ENCODE measurements around the gene MS4A6E. TPM values are rescaled to one million over a fixed set of nuclear protein-coding genes. Genes with fewer than 3 reads are reported as not detected.

MS4A6E gene
- total RNA-seq, 1 donor from 2014 or later: not detected

DNA sequence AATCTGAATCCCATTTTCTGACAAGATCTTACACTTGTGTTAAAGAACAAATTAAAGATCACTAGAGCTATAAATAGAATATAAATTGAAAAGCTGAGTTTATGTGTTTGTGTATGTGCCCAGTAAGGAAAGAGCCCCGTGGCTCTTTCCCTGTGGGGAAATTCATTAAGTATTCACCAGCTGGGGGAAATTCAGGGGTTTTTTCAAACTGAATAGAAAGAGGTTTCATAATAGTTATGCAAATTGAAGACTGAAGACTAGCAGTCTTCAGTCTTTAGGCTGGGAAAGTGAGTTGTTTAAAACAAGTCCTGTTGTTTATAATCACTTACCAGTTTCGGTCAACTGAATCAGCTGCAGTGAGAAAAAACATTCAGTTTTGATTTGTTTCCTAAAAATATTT, 40.0 kb downstream of the MS4A6E start:
- TF ChIP-seq, protein P1, sequence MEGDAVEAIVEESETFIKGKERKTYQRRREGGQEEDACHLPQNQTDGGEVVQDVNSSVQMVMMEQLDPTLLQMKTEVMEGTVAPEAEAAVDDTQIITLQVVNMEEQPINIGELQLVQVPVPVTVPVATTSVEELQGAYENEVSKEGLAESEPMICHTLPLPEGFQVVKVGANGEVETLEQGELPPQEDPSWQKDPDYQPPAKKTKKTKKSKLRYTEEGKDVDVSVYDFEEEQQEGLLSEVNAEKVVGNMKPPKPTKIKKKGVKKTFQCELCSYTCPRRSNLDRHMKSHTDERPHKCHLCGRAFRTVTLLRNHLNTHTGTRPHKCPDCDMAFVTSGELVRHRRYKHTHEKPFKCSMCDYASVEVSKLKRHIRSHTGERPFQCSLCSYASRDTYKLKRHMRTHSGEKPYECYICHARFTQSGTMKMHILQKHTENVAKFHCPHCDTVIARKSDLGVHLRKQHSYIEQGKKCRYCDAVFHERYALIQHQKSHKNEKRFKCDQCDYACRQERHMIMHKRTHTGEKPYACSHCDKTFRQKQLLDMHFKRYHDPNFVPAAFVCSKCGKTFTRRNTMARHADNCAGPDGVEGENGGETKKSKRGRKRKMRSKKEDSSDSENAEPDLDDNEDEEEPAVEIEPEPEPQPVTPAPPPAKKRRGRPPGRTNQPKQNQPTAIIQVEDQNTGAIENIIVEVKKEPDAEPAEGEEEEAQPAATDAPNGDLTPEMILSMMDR (IDR thresholded peaks at IDR 0.05; ENCODE audit: insufficient read depth, low read length, poor library complexity, severe bottlenecking): no peak
- DNase-seq (ENCODE audit: low read depth): no peak
- H3K4me3 ChIP-seq (ENCODE audit: low read depth, low read length): no peak overlapping the region
- peaks cover 6% of the 10 kb centered on the region for H3K27me3 ChIP-seq (ENCODE audit: control insufficient read depth, insufficient read depth, low read length)
- no peaks in the 10 kb centered on the region for H3K36me3 ChIP-seq (ENCODE audit: control insufficient read depth, insufficient read depth, low read length)

DNA sequence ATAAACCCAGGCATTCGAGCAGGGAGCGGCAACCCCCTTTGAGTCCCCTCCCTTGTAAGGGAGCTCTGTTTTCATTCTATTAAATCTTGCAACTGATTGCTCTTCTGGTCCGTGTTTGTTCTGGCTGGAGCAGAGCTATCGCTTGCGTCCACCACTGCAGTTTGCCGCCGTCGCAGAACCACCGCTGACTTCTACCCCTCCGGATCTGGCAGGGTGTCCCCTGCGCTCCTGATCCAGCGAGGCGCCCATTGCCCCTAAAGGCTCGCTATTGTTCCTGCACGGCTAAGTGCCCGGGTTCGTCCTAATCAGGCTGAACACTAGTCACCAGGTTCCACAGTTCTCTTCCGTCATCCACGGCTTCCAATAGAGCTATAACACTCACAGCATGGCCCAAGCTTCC, 40.8 kb downstream of the MS4A6E start:
- TF ChIP-seq, protein P1 (IDR thresholded peaks at IDR 0.05; ENCODE audit: insufficient read depth, low read length, poor library complexity, severe bottlenecking): no peak
- no peak for DNase-seq (ENCODE audit: low read depth)
- H3K4me3 ChIP-seq (ENCODE audit: low read depth, low read length): no peak overlapping the region
- H3K27me3 ChIP-seq (ENCODE audit: control insufficient read depth, insufficient read depth, low read length): peaks cover 6% of the 10 kb centered on the region
- H3K36me3 ChIP-seq (ENCODE audit: control insufficient read depth, insufficient read depth, low read length): no peaks in the 10 kb centered on the region

DNA sequence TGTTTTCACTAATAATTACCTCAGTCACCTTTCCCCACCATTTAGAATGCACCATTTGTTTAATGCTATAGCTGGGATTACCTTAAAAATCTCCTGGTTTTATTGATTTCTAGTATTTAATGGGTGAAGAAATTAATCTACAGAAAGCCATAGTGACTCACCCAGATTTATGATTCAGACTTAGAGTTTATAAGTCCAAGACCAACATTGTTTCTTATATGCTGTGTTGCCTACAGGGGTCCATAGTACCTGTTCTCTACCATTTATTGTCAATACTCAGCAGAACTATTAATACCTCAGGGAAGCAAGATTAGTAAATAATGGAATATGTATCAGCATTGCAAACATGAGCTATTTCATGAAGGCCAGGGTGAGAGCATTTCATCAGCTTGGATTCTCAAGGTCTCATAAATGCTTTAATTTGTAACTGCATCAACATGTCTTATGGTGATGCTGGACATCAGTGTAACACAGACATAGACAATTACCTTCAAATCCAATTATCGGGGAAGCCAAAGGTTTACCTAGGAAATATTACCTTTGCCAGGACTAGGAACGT, 43.3 kb downstream of the MS4A6E start:
- TF ChIP-seq, protein P1 (IDR thresholded peaks at IDR 0.05; ENCODE audit: insufficient read depth, low read length, poor library complexity, severe bottlenecking): no peak
- no peak for DNase-seq (ENCODE audit: low read depth)
- Histone ChIP-seq H3K4me3 (ENCODE audit: low read depth, low read length) (no peak overlapping the region), H3K36me3 (ENCODE audit: control insufficient read depth, insufficient read depth, low read length) (no peaks in the 10 kb centered on the region), H3K27me3 (ENCODE audit: control insufficient read depth, insufficient read depth, low read length) (no peaks in the 10 kb centered on the region)

DNA sequence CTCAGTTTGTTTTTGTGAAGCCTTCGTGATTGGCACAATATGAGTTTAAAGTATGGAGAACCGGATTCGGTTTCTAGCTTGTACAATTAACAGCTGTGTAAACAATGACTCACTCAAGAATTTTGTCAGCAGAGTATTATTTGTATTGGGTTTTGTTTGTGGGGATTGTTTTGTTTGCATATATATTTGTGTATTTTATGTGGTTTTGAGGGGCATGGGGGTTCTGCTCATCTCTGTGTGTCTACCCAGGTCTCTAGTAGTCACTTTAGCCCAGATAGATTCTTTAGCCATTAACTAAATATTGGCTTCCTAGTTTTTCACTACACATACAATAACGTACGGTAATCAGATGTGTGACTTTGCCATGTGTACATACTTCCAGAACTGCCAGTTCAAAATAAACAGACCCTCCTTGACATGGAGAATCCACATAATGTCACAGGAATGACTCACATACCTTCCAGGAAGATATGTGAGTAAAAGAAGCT, 43.8 kb downstream of the MS4A6E start:
- TF ChIP-seq, protein P1 (IDR thresholded peaks at IDR 0.05; ENCODE audit: insufficient read depth, low read length, poor library complexity, severe bottlenecking): no peak
- Histone ChIP-seq H3K36me3 (ENCODE audit: control insufficient read depth, insufficient read depth, low read length) (no peaks in the 10 kb centered on the region), H3K27me3 (ENCODE audit: control insufficient read depth, insufficient read depth, low read length) (no peaks in the 10 kb centered on the region), H3K4me3 (ENCODE audit: low read depth, low read length) (no peak overlapping the region)
- no peak for DNase-seq (ENCODE audit: low read depth)

DNA sequence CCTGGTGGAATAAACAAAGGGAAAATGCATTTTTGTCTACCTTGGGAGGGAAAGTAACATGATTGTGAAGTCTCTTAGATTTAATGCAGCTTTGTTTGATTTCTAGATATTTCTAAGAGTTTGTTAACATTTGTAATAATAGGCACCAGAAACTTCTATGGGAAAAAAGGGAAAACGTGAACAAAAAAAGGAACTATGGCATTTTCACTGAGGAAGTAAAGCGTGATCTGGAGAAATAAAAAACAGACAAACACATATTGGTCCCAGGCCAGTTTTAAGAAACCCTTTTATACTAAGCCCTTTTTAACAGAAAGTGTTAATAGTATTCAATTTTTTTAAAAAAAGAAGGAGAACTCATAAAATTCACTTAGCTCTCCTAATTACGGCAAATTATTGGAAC, 44.3 kb downstream of the MS4A6E start:
- no peaks in the 10 kb centered on the region for H3K27me3 ChIP-seq (ENCODE audit: control insufficient read depth, insufficient read depth, low read length)
- TF ChIP-seq, protein P1 (IDR thresholded peaks at IDR 0.05; ENCODE audit: insufficient read depth, low read length, poor library complexity, severe bottlenecking): no peak
- DNase-seq (ENCODE audit: low read depth): no peak
- H3K36me3 ChIP-seq (ENCODE audit: control insufficient read depth, insufficient read depth, low read length): no peaks in the 10 kb centered on the region
- no peak overlapping the region for H3K4me3 ChIP-seq (ENCODE audit: low read depth, low read length)

DNA sequence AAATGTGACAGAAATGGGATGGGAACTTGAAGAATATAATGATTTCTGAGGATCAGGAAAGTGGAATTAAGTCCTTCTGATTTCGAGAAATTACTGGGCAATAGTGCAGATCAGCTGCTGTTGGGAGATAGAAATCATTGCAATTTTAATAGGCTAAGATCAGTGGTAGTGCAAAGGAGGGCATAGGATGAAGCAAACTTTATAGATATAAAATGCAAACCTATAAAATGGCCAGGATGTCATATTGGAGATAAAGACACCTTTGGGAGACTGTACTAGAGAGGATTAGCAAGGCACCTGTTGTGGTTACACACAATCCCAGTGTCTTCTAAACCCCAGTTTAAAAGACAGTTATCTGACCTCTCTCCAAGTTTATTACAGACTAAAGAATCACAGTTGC, 44.8 kb downstream of the MS4A6E start:
- TF ChIP-seq, protein P1 (IDR thresholded peaks at IDR 0.05; ENCODE audit: insufficient read depth, low read length, poor library complexity, severe bottlenecking): no peak

More for the DNA sequence above, 44.8 kb downstream of the MS4A6E start:
- Histone ChIP-seq H3K36me3 (ENCODE audit: control insufficient read depth, insufficient read depth, low read length) (no peaks in the 10 kb centered on the region), H3K4me3 (ENCODE audit: low read depth, low read length) (no peak overlapping the region), H3K27me3 (ENCODE audit: control insufficient read depth, insufficient read depth, low read length) (no peaks in the 10 kb centered on the region)
- no peak for DNase-seq (ENCODE audit: low read depth)

Measured in kidney epithelial cell (primary cell).